ENCODE data around the gene GLI1. TPM values are rescaled to one million over a fixed set of nuclear protein-coding genes. Genes with fewer than 3 reads are reported as not detected.
A peak's percentile ranks its signal among the peaks of the same experiment; 100 is the strongest.

Gene GLI1
- total RNA-seq, 2 donors from 2014 or later, result 0.21 to 1.3 TPM

GRCh38 chr12:57476162-57476992, 16.8 kb downstream of the GLI1 start:
- no peaks in the 10 kb centered on the region for H3K9me3 Mint-ChIP-seq
- ATAC-seq (replicated peaks in 1 of 2), result peak; percentile 62 to 74

DNA sequence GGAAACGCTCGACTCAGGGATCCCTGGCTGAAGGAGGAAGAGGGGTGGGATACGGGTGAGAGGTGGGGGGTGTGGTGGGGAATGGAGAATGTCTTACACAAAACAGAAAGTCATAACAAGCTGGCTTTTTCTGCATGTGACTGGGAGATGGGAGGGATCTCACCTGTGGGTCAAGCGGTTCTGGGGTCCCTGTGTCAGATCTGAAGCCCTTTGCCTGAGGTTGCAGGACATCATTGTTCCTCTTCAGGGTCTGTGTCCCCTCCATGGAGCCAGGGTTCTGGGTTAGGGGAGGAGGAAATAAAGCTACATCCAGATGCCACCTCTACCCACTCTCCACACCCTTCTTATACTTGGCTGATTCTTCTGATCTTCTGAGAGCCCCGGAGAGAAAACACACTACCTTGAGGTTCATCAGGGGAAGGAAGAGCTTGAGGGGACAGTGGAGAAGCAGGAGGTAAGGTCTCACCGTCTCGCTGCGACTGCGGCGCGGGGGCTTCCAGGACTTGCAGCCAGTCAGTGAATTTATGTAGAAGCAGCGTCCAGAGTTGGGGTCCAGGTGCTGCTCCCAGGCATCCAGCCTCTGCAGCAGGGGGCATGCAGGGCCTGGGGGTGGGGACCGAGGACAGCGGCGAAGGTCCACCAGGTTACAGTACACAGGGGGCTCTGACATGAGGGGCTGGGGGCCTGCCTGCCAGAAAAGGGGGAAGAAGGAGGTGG, 17.6 kb downstream of the GLI1 start:
- no peaks in the 10 kb centered on the region for H3K9me3 Mint-ChIP-seq
- peaks cover 20 to 33% of the 10 kb centered on the region in 2 donors for H3K36me3 Mint-ChIP-seq (ENCODE audit: insufficient read depth in 2 of 2)
- H3K4me3 Mint-ChIP-seq, result peak overlapping the region; percentile 97 to 98
- H3K27ac Mint-ChIP-seq, result peak overlapping the region; percentile 95
- H3K4me1 Mint-ChIP-seq (ENCODE audit: low read depth), result peaks cover 79% of the 10 kb centered on the region
- H3K27me3 Mint-ChIP-seq (ENCODE audit: low read depth), result no peaks in the 10 kb centered on the region
- DNase-seq, result no peak
- no peak for ATAC-seq (replicated peaks in 1 of 2)

More at GRCh38 chr12:57476162-57476992, 16.8 kb downstream of the GLI1 start:
- Mint-ChIP-seq H3K4me3 (peak overlapping the region; percentile 97 to 98), H3K27me3 (ENCODE audit: low read depth) (no peaks in the 10 kb centered on the region), H3K4me1 (ENCODE audit: low read depth) (peaks cover 73% of the 10 kb centered on the region), H3K27ac (peak overlapping the region; percentile 95), H3K36me3 (ENCODE audit: insufficient read depth in 2 of 2) (peaks cover 17 to 34% of the 10 kb centered on the region in 2 donors)
- DNase-seq, result peak; percentile 87 to 91

DNA sequence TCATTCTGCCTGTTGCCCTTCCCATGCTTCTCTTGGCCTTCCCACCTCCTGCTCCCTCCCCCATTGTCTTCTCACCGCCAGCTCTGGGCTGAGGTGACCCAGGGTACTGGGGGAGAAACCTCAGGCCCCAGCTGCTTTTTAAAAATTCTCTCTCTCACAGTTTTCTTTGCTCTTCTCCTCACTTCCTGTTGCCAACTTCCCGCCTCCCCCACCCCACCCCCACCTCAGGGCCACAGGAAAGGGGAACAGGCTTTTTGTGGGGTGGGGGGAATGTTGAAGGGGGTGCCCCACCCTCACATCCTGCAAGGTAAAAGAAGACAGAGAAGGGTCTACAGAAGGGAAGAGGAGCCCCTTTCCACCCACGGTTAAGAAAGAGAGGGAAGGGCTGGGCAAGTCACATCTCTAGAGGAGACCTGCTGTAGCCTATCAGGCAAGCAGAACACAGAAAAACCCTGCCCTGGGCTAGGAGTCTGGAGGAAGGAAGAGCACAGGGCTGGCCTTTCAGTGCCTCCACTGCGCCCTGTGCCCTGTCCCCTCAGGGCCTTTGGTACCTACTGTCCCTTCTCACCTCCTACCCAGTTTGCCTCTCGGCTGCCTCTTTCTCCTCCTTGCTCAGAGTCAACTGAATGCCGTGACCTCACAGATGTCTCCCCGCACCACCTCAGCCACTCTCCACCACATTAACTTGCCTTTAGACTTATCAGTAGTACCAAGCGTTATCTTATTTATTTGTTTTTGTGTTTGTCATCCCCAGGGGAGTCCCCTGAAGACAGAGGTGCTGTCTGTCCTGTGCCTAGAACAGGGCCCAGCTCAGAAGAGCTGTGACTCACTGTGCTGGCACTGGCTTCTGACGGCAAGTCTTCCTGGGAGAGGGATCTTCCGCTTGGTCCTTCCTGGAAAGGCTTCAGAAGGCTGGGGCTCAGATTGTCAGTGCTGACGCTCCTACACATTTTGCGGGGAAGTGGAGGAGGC, 18.4 kb downstream of the GLI1 start:
- ATAC-seq (replicated peaks in 1 of 2) (peak; percentile 50 to 58), DNase-seq (peak; percentile 56 to 57)
- Mint-ChIP-seq H3K27ac (peak overlapping the region; percentile 95), H3K36me3 (ENCODE audit: insufficient read depth in 2 of 2) (peaks cover 20 to 29% of the 10 kb centered on the region in 2 donors), H3K27me3 (ENCODE audit: low read depth) (no peaks in the 10 kb centered on the region), H3K9me3 (no peaks in the 10 kb centered on the region), H3K4me1 (ENCODE audit: low read depth) (peaks cover 72% of the 10 kb centered on the region), H3K4me3 (peak overlapping the region; percentile 97 to 98)

DNA sequence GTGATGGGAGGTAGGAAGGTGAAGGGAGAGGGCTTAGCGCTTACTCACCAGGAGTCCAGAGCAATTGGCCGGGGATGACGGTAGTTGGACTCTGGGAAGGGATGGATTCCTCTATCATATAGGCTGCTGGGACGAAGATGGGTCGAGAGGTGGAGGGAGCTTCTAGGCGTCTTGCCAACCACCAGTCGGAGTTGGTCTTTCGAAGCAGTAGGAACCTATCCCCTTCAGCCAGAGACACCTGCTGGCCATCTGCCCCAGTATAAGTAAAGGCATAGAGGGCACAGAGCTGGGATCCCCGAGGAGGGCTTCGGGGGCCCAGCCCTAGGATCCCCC, 19.4 kb downstream of the GLI1 start:
- Mint-ChIP-seq H3K27me3 (ENCODE audit: low read depth) (no peaks in the 10 kb centered on the region), H3K4me1 (ENCODE audit: low read depth) (peaks cover 68% of the 10 kb centered on the region), H3K4me3 (peak overlapping the region; percentile 97 to 98), H3K27ac (peak overlapping the region; percentile 95), H3K9me3 (no peaks in the 10 kb centered on the region), H3K36me3 (ENCODE audit: insufficient read depth in 2 of 2) (peaks cover 17 to 26% of the 10 kb centered on the region in 2 donors)
- no peak for DNase-seq
- ATAC-seq (replicated peaks in 1 of 2), result no peak

DNA sequence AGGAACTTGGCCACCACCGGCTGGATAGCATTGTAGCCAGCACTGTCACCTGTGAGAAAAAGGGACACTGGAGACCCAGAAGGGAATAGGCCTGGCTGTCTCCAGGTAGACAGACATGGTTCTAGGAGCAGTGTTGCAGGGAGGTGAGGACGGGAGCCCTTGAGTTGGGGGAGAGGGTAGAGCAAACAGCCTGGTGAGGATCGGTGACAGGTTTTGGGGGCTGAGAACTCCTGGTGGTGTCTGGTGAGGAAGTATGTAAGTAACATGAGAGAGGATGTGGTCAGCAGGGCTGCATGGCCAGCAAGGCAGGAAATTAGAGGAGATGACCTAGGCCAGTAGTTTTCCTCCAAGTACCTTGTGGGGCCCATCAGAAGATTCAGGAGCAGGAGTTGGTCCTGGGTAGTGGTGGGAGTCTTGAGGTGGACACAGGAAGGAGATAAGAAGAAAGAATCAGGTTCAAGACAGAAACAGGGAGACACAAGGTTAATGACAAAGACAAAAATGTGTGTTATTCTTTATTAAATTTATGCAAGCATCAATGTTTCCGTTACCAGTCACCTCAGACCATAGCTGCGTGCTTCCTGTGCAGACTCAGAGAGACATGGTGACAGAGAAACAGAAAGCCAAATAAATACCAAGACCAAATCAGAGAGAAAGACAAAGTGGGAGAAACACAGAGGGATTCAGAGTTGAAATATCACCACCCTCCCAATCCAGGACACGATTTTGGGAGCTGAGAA, 20.0 kb downstream of the GLI1 start, which contains the start of gene ARHGAP9:
Gene ARHGAP9 (minus strand): TSS at position 491 of the 740 bp plus-strand sequence. CDS start 460 bp downstream, at position 31.
- H3K9me3 Mint-ChIP-seq, result no peaks in the 10 kb centered on the region
- H3K36me3 Mint-ChIP-seq (ENCODE audit: insufficient read depth in 2 of 2), result peaks cover 15 to 21% of the 10 kb centered on the region in 2 donors
- no peaks in the 10 kb centered on the region for H3K27me3 Mint-ChIP-seq (ENCODE audit: low read depth)
- peaks cover 63% of the 10 kb centered on the region for H3K4me1 Mint-ChIP-seq (ENCODE audit: low read depth)
- H3K27ac Mint-ChIP-seq, result peak within 1 kb of the TSS; percentile 95
- peak within 1 kb of the TSS; percentile 97 to 98 for H3K4me3 Mint-ChIP-seq
- ATAC-seq (replicated peaks in 1 of 2), result peak; percentile 63 to 66
- DNase-seq, result peak; percentile 54 to 66

GRCh38 chr12:57481671-57482070, 22.1 kb downstream of the GLI1 start:
- ATAC-seq (replicated peaks in 1 of 2) (no peak), DNase-seq (no peak)
- Mint-ChIP-seq H3K4me3 (peak overlapping the region in 1 of 2 donors; percentile 97), H3K9me3 (no peaks in the 10 kb centered on the region), H3K36me3 (ENCODE audit: insufficient read depth in 2 of 2) (peaks cover 11 to 12% of the 10 kb centered on the region in 2 donors), H3K27me3 (ENCODE audit: low read depth) (no peaks in the 10 kb centered on the region), H3K4me1 (ENCODE audit: low read depth) (peaks cover 52% of the 10 kb centered on the region), H3K27ac (peak overlapping the region; percentile 80)

DNA sequence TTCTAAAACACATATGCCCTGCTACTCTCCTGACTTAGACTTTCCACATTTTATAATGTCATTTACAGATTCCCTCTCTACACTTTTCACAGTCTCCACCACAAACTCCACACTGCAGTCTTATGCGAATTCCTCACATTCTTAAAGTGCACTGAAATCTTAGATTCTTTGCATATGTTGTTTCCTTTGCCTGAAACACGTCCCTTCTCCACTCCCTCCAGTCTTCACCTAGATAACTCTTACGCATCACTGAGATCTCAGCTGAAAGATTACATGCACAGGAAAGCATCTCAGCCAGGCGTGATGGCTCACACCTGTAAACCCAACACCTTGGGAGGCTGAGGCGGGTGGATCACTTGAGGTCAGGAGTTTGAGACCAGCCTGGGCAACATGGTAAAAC, 23.9 kb downstream of the GLI1 start:
- Mint-ChIP-seq H3K9me3 (no peaks in the 10 kb centered on the region), H3K4me3 (no peak overlapping the region), H3K27ac (no peak overlapping the region), H3K4me1 (ENCODE audit: low read depth) (peaks cover 40% of the 10 kb centered on the region), H3K36me3 (ENCODE audit: insufficient read depth in 2 of 2) (peaks cover 6 to 9% of the 10 kb centered on the region in 2 donors), H3K27me3 (ENCODE audit: low read depth) (no peaks in the 10 kb centered on the region)
- DNase-seq (no peak), ATAC-seq (replicated peaks in 1 of 2) (no peak)

- H3K4me3 Mint-ChIP-seq, result no peak overlapping the region
- peaks cover 34% of the 10 kb centered on the region for H3K4me1 Mint-ChIP-seq (ENCODE audit: low read depth)
- no peaks in the 10 kb centered on the region for H3K9me3 Mint-ChIP-seq
- no peaks in the 10 kb centered on the region for H3K27me3 Mint-ChIP-seq (ENCODE audit: low read depth)
- no peak overlapping the region for H3K27ac Mint-ChIP-seq
- peaks cover 21 to 26% of the 10 kb centered on the region in 2 donors for H3K36me3 Mint-ChIP-seq (ENCODE audit: insufficient read depth in 2 of 2)
- ATAC-seq (replicated peaks in 1 of 2), result no peak
- no peak for DNase-seq
Observed at GRCh38 chr12:57485695-57486094, 26.1 kb downstream of the GLI1 start.

GRCh38 chr12:57487055-57487596, 27.5 kb downstream of the GLI1 start:
- Mint-ChIP-seq H3K4me3 (peak overlapping the region; percentile 92 to 99), H3K4me1 (ENCODE audit: low read depth) (peaks cover 31% of the 10 kb centered on the region), H3K36me3 (ENCODE audit: insufficient read depth in 2 of 2) (peaks cover 24 to 40% of the 10 kb centered on the region in 2 donors), H3K27me3 (ENCODE audit: low read depth) (no peaks in the 10 kb centered on the region), H3K27ac (peak overlapping the region; percentile 98), H3K9me3 (no peaks in the 10 kb centered on the region)
- DNase-seq, result no peak
- no peak for ATAC-seq (replicated peaks in 1 of 2)

GRCh38 chr12:57487597-57488401, 28.2 kb downstream of the GLI1 start, which contains the start of gene MARS1:
TSS of gene MARS1 (plus strand) at chr12:57488068. CDS start at chr12:57488091, 23 bp downstream.
- H3K36me3 Mint-ChIP-seq (ENCODE audit: insufficient read depth in 2 of 2), result peaks cover 26 to 44% of the 10 kb centered on the region in 2 donors
- peak; percentile 98 for ATAC-seq (replicated peaks in 1 of 2)

More at GRCh38 chr12:57487597-57488401, 28.2 kb downstream of the GLI1 start, which contains the start of gene MARS1:
- Mint-ChIP-seq H3K27me3 (ENCODE audit: low read depth) (no peaks in the 10 kb centered on the region), H3K9me3 (no peaks in the 10 kb centered on the region), H3K4me1 (ENCODE audit: low read depth) (peaks cover 33% of the 10 kb centered on the region), H3K4me3 (peak within 1 kb of the TSS; percentile 92 to 99), H3K27ac (peak within 1 kb of the TSS; percentile 98)
- DNase-seq, result peak; percentile 92 to 95

Measured in activated T-cell treated with anti-CD3 and anti-CD28 coated beads, Interleukin-2, amount 50 U/mL, for 72 hours (primary cell).